Fibroblast of lung (primary cell): Measurements from ENCODE around the gene CD300H. TPM values are rescaled to one million over a fixed set of nuclear protein-coding genes. Genes with fewer than 3 reads are reported as not detected.

ENCODE experiments used
- DNase-seq, 2 donors: peaks; one replicate each; pipeline versions ENCODE4 v3.0.0 to v3.0.0-alpha.2; 2010; ENCODE audit warnings: low read depth in 2 of 2
- H2AFZ ChIP-seq: 2 replicates; pipeline ENCODE4 v1.5.1; 2012; ENCODE audit warnings: low read length, control low read depth, inconsistent platforms
- H3K27ac ChIP-seq: 2 replicates; pipeline ENCODE4 v1.5.1; 2011; ENCODE audit warnings: low read length, control low read depth; ENCODE audit not compliant: insufficient read depth
- H3K27me3 ChIP-seq: 2 replicates; pipeline ENCODE4 v1.5.1; 2011; ENCODE audit warnings: mild to moderate bottlenecking, low read length; ENCODE audit not compliant: control insufficient read depth, insufficient read depth
- H3K36me3 ChIP-seq: 2 replicates; pipeline ENCODE4 v1.5.1; 2011; ENCODE audit warnings: low read length; ENCODE audit not compliant: control insufficient read depth, insufficient read depth
- H3K4me1 ChIP-seq: 2 replicates; pipeline ENCODE4 v1.5.1; 2011; ENCODE audit warnings: low read length; ENCODE audit not compliant: control insufficient read depth, insufficient read depth; ENCODE audit errors: extremely low read depth
- H3K4me2 ChIP-seq: 2 replicates; pipeline ENCODE4 v1.5.1; 2011; ENCODE audit warnings: low read length, control low read depth; ENCODE audit not compliant: insufficient read depth; ENCODE audit errors: extremely low read depth
- H3K4me3 ChIP-seq, 4 experiments: fragments of 200-600 bp in 1 of 4; sonication (generic) in 1 of 4; replicated peaks in 1 of 4; 2 replicates each; pipeline ENCODE4 v1.5.1; 2011 to 2016; ENCODE audit warnings: low read length in 4 of 4, low read depth in 3 of 4, mild to moderate bottlenecking in 3 of 4, control low read depth in 2 of 4, inconsistent platforms in 1 of 4, mixed read lengths in 1 of 4; ENCODE audit not compliant: insufficient read depth in 1 of 4; ENCODE audit errors: control extremely low read depth in 1 of 4
- H3K79me2 ChIP-seq: 2 replicates; pipeline ENCODE4 v1.5.1; 2012; ENCODE audit warnings: mild to moderate bottlenecking, low read length, inconsistent platforms; ENCODE audit not compliant: control insufficient read depth, insufficient read depth
- H3K9ac ChIP-seq: 2 replicates; pipeline ENCODE4 v1.5.1; 2011; ENCODE audit warnings: mild to moderate bottlenecking, low read length, control low read depth; ENCODE audit not compliant: insufficient read depth
- H3K9me3 ChIP-seq: 2 replicates; pipeline ENCODE4 v1.5.1; 2012; ENCODE audit warnings: low read depth, low read length; ENCODE audit not compliant: control insufficient read depth, insufficient read depth
- H4K20me1 ChIP-seq: 2 replicates; pipeline ENCODE4 v1.5.1; 2011; ENCODE audit warnings: low read length; ENCODE audit not compliant: control insufficient read depth, insufficient read depth; ENCODE audit errors: extremely low read depth
- EZH2 ChIP-seq: IDR thresholded peaks from 2 replicates; pipeline ENCODE4 v1.5.1; 2012; ENCODE audit warnings: low read length, control low read depth, mild to moderate bottlenecking; ENCODE audit errors: missing control alignments
- polyA plus RNA-seq, 2 donors: library from polyadenylated mRNA; depleted of rRNA in 1 of 2; stranded (reverse) in 1 of 2; unstranded in 1 of 2; fragments of >200 nt; gene quantifications; 2 replicates each; pipeline ENCODE4 v1.2.1, GENCODE V29; 2011 to 2012; ENCODE audit warnings: missing spikeins in 1 of 2
- total RNA-seq: library from RNA; depleted of rRNA; stranded (reverse); fragments of >200 nt; gene quantifications from 2 replicates; pipeline ENCODE4 v1.2.1, GENCODE V29; 2014
- TF ChIP-seq, protein P1 (sequence below), 2 donors: IDR thresholded peaks in 1 of 2; conservative IDR thresholded peaks in 1 of 2; 1 replicate in 1 of 2; 2 replicates in 1 of 2; pipeline ENCODE4 v1.5.1; 2011 to 2012; ENCODE audit warnings: low read length in 2 of 2, control low read depth in 1 of 2, inconsistent platforms in 1 of 2, low read depth in 1 of 2, mild to moderate bottlenecking in 1 of 2

CD300H gene
- total and polyA plus RNA-seq, 2 donors (not counting 1 experiment from before 2014, with no cell fraction given), result not detected

DNA sequence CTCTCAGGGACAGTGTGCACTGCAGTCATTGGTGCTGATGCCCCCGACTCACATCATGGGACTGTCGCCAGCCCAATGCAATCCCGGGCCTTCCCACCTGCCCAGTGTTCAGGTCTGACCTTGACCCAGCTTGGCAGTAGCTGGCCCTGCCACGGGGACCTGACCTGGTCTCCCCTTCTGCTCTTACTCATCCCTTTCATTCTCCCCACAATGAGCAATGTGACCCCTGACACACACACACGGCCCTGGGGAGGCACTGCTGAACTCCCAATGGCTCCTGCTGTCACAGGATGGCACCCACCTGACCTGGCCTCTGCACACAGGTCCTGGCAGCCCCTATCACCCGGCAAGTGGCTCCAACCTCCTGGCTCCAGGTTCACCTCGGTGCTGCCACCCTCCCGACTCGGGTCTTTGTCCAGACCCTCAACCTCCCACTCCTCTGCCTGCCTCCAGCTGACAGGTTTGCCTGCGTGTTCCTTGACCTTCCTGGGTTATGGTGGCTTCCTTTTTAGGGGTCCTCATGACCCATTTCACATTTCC is 28.0 kb downstream of the CD300H start:
- DNase-seq, result no peak
- H3K9me3 ChIP-seq, result no peaks in the 10 kb centered on the region
- no peaks in the 10 kb centered on the region for H3K79me2 ChIP-seq
- no peak for TF ChIP-seq EZH2
- TF ChIP-seq, protein P1, sequence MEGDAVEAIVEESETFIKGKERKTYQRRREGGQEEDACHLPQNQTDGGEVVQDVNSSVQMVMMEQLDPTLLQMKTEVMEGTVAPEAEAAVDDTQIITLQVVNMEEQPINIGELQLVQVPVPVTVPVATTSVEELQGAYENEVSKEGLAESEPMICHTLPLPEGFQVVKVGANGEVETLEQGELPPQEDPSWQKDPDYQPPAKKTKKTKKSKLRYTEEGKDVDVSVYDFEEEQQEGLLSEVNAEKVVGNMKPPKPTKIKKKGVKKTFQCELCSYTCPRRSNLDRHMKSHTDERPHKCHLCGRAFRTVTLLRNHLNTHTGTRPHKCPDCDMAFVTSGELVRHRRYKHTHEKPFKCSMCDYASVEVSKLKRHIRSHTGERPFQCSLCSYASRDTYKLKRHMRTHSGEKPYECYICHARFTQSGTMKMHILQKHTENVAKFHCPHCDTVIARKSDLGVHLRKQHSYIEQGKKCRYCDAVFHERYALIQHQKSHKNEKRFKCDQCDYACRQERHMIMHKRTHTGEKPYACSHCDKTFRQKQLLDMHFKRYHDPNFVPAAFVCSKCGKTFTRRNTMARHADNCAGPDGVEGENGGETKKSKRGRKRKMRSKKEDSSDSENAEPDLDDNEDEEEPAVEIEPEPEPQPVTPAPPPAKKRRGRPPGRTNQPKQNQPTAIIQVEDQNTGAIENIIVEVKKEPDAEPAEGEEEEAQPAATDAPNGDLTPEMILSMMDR (conservative IDR thresholded peaks at IDR 0.05 in 1 of 2, IDR thresholded peaks at IDR 0.05 in 1 of 2; ENCODE audit: low read depth in 1 of 2, low read length in 2 of 2), result no peak
- H3K4me3 ChIP-seq, result no peak overlapping the region
- no peaks in the 10 kb centered on the region for H4K20me1 ChIP-seq
- H3K27me3 ChIP-seq, result no peaks in the 10 kb centered on the region
- no peaks in the 10 kb centered on the region for H3K4me1 ChIP-seq
- H3K4me2 ChIP-seq, result no peak overlapping the region
- no peak overlapping the region for H3K27ac ChIP-seq
- H2AFZ ChIP-seq, result no peak overlapping the region
- H3K9ac ChIP-seq, result no peak overlapping the region
- no peaks in the 10 kb centered on the region for H3K36me3 ChIP-seq

DNA sequence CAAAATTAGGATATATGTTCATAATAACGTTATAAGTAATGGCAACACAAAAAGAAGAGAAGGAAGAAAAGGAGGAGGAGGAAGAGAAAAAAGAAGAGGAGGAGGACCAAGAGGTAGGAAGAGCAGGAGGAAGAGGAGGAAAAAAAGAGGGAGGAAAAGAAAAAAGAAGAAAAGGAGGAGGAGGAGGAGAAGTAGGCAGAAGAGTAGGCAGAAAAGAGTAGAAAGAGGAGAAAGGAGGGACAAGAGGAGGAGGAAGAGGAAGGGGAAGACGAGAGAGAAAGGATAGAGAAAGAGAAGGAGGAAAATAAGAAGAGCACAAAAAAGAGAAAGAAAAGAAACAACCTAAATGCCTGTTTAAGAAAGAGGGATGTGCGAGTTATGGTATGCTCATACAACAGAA is 30.4 kb downstream of the CD300H start:
- no peaks in the 10 kb centered on the region for H3K4me1 ChIP-seq
- no peak overlapping the region for H3K9ac ChIP-seq
- H3K9me3 ChIP-seq, result no peaks in the 10 kb centered on the region
- no peaks in the 10 kb centered on the region for H3K36me3 ChIP-seq
- H3K27ac ChIP-seq, result no peak overlapping the region
- no peak overlapping the region for H3K4me2 ChIP-seq
- H3K27me3 ChIP-seq, result no peaks in the 10 kb centered on the region
- DNase-seq, result no peak
- H3K4me3 ChIP-seq, result no peak overlapping the region
- no peaks in the 10 kb centered on the region for H4K20me1 ChIP-seq
- TF ChIP-seq, protein P1 (conservative IDR thresholded peaks at IDR 0.05 in 1 of 2, IDR thresholded peaks at IDR 0.05 in 1 of 2; ENCODE audit: low read depth in 1 of 2, low read length in 2 of 2), result no peak
- no peak for TF ChIP-seq EZH2
- H3K79me2 ChIP-seq, result no peaks in the 10 kb centered on the region
- no peak overlapping the region for H2AFZ ChIP-seq

DNA sequence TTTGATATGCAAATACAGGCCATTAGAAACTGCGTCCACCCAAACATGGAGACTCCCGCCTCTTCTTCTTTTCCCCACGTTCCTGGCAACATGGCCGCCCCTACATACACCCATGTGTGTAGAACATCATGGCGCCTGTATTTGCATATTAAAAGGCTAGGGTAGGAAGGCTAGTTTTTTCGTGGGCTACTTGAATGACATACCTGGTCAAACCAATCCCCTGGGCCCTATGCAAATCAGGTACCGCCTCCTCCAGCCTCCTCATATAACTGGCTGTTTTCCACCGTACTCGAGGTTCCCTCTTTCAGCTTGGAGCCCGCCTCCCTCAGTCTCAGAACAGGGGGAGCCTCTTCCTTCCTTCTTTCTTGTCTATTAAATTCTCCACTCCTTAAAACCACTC is 35.2 kb downstream of the CD300H start:
- no peak for DNase-seq

More for the DNA sequence above, 35.2 kb downstream of the CD300H start:
- Histone ChIP-seq H3K4me3 (no peak overlapping the region), H3K79me2 (no peaks in the 10 kb centered on the region), H3K9me3 (no peaks in the 10 kb centered on the region), H3K27ac (no peak overlapping the region), H3K4me2 (no peak overlapping the region), H4K20me1 (no peaks in the 10 kb centered on the region), H3K27me3 (no peaks in the 10 kb centered on the region), H3K9ac (no peak overlapping the region), H2AFZ (no peak overlapping the region), H3K4me1 (no peaks in the 10 kb centered on the region), H3K36me3 (no peaks in the 10 kb centered on the region)
- no peak for TF ChIP-seq EZH2
- TF ChIP-seq, protein P1 (conservative IDR thresholded peaks at IDR 0.05 in 1 of 2, IDR thresholded peaks at IDR 0.05 in 1 of 2; ENCODE audit: low read depth in 1 of 2, low read length in 2 of 2), result no peak
